Lung (tissue), 12 donors: ENCODE results near the gene GRID1. TPM values are rescaled to one million over a fixed set of nuclear protein-coding genes. Genes with fewer than 3 reads are reported as not detected.

Experiments
- ATAC-seq: fragments of 200-7000 bp; cut with Tn5 transposase; one replicate; pipeline ENCODE4 v1.9.1; 2020; ENCODE audit warnings: moderate number of reproducible peaks; ENCODE audit not compliant: insufficient read depth, low FRiP score
- DNase-seq, 3 donors: peaks; one replicate each; pipeline ENCODE4 v3.0.0-alpha.2; 2013 to 2017
- H3K27ac ChIP-seq, 2 donors: one replicate each; pipeline ENCODE4 v1.5.1; 2013; ENCODE audit warnings: mild to moderate bottlenecking in 2 of 2, moderate library complexity in 2 of 2, control low read depth in 1 of 2, inconsistent platforms in 1 of 2, low read depth in 1 of 2, low read length in 1 of 2
- H3K27me3 ChIP-seq, 3 donors: one replicate each; pipeline ENCODE4 v1.5.1; 2013; ENCODE audit warnings: low read length in 2 of 3; ENCODE audit not compliant: control insufficient read depth in 3 of 3, insufficient read depth in 3 of 3
- H3K36me3 ChIP-seq, 4 donors: one replicate each; pipeline ENCODE4 v1.5.1; 2013; ENCODE audit warnings: low read length in 4 of 4, mild to moderate bottlenecking in 1 of 4, moderate library complexity in 1 of 4; ENCODE audit not compliant: control insufficient read depth in 4 of 4, insufficient read depth in 4 of 4
- H3K4me1 ChIP-seq, 5 donors: one replicate each; pipeline ENCODE4 v1.5.1; 2013; ENCODE audit warnings: low read length in 5 of 5, mild to moderate bottlenecking in 2 of 5, moderate library complexity in 1 of 5; ENCODE audit not compliant: control insufficient read depth in 5 of 5, insufficient read depth in 5 of 5
- H3K4me3 ChIP-seq: one replicate; pipeline ENCODE4 v1.5.1; 2013; ENCODE audit warnings: mild to moderate bottlenecking, control low read depth, moderate library complexity
- H3K9ac ChIP-seq, 2 donors: one replicate each; pipeline ENCODE4 v1.5.1; 2013; ENCODE audit warnings: low read length in 2 of 2, control low read depth in 1 of 2; ENCODE audit not compliant: insufficient read depth in 1 of 2
- H3K9me3 ChIP-seq, 4 donors: one replicate each; pipeline ENCODE4 v1.5.1; 2013; ENCODE audit warnings: low read length in 3 of 4, mild to moderate bottlenecking in 1 of 4, moderate library complexity in 1 of 4; ENCODE audit not compliant: control insufficient read depth in 4 of 4, insufficient read depth in 3 of 4
- CTCF ChIP-seq: IDR thresholded peaks from 2 replicates; pipeline ENCODE4 v1.5.1; 2012; ENCODE audit warnings: mild to moderate bottlenecking; ENCODE audit errors: control extremely low read depth, extremely low read depth
- WGBS, 2 donors: extraction: QIAGEN DNeasy Blood & Tissue Kit; methylation state at CpG; one replicate each; pipeline ENCODE4 v1.1.7; 2013; 5-methylcytosine and 5-hydroxymethylcytosine counted together
- polyA plus RNA-seq, 2 donors: library from polyadenylated mRNA; stranded (reverse); fragments of 200-250 nt; gene quantifications; one replicate each; pipeline ENCODE4 v1.2.1, GENCODE V29; 2013
- total RNA-seq, 2 donors: library from RNA; depleted of rRNA in 1 of 2; stranded (reverse); fragments of >200 nt in 1 of 2; gene quantifications; one replicate each; pipeline ENCODE4 v1.2.1, GENCODE V29; 2014 to 2021
- donor health status: control.
- donor health status: control.
- donor health status: Bipolar disorder and iron deficiency.
- donor health status: healthy.
- donor health status: DM: yes; HTN: yes; CAD: no.

Gene GRID1
- total and polyA plus RNA-seq, 4 donors, result 1.1 to 3.6 (median 2.2) TPM

DNA sequence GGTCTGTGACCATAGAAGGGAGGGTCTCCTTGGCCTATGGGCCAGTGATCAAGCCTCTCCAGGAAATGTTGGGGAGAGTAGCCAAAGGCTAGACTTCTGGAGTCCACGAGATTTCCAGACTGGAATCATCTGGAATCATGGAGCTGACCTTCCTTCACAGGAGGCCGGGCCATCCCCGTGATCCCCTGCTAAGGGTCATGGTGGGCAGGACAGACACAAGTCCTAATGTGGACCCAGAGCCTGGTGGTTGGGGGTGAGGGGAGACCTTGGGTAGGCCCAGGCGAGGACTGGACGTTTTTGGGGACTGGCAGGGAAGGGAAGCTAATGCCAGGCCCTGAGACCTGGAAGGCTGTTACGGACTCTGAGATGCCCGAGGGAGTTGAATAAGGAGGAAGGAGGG lies 9.8 kb upstream of the GRID1 start:
- TF ChIP-seq CTCF, result no peak
- no peak overlapping the region for H3K27ac ChIP-seq
- no peak overlapping the region for H3K9ac ChIP-seq
- peaks cover 0 to 4% (median 0%) of the 10 kb centered on the region in 5 donors for H3K4me1 ChIP-seq
- H3K9me3 ChIP-seq, result peaks cover 0 to 3% (median 0%) of the 10 kb centered on the region in 4 donors
- H3K27me3 ChIP-seq, result peaks cover 4 to 46% (median 34%) of the 10 kb centered on the region in 3 donors
- H3K4me3 ChIP-seq, result no peak overlapping the region
- DNase-seq (no peak), ATAC-seq (no peak)
- WGBS, 2 donors, result 87 to 93% methylated on average over 7 of the region's 7 CpGs
- H3K36me3 ChIP-seq, result no peaks in the 10 kb centered on the region

DNA sequence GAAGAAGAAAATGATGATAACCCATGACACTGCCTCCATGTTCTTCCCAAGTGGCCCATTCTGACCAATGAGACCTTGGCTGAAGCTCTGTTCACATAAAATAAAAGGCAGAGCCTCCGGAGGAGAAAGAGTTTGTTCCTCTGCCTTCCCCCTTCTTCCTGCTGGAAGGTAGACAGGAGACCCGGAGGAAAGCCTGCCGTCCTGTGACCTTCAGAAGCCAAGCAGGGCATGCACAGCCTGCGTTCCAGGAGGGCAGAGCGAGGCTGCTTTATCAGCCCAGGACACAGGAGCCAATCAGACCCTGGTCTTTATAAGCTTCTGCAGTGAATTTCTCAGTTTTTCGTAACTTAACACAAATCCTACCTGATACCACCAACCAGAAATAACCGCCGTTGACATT lies 8.6 kb upstream of the GRID1 start:
- Histone ChIP-seq H3K4me3 (no peak overlapping the region), H3K9me3 (peaks cover 0 to 3% (median 0%) of the 10 kb centered on the region in 4 donors), H3K9ac (no peak overlapping the region), H3K27me3 (peaks cover 4 to 55% (median 38%) of the 10 kb centered on the region in 3 donors), H3K4me1 (peaks cover 0 to 4% (median 0%) of the 10 kb centered on the region in 5 donors), H3K27ac (no peak overlapping the region), H3K36me3 (no peaks in the 10 kb centered on the region)
- ATAC-seq (no peak), DNase-seq (no peak)
- no peak for TF ChIP-seq CTCF
- WGBS, 2 donors, result 82 to 87% methylated on average over 8 of the region's 8 CpGs

DNA sequence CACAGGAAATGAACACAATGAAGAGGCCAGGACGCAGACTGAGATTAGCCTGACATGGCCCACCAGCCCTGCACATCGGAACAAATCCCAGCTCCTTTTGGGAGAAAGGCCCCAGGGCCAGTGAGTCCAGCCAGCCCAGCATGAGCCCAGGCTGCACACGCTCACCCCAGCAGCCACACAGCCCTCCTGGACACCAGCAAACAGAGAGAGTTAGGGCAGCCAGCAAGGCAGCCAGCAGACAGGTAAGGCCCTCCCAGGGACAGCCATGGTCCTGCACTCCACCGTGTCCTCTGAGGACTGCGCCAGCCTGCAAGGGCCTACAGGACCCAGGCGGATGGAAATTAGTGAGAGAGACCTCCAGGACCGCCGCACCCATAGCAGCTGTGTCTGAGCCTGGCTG lies 8.1 kb upstream of the GRID1 start:
- no peak for TF ChIP-seq CTCF
- H3K4me1 ChIP-seq, result peaks cover 0 to 4% (median 0%) of the 10 kb centered on the region in 5 donors
- DNase-seq (no peak), ATAC-seq (no peak)
- no peak overlapping the region for H3K27ac ChIP-seq
- H3K9ac ChIP-seq, result no peak overlapping the region
- WGBS, 2 donors, result 61 to 64% methylated on average over 7 to 8 of the region's 8 CpGs
- H3K27me3 ChIP-seq, result peaks cover 4 to 58% (median 42%) of the 10 kb centered on the region in 3 donors
- H3K4me3 ChIP-seq, result no peak overlapping the region
- no peaks in the 10 kb centered on the region for H3K36me3 ChIP-seq
- peaks cover 0 to 3% (median 0%) of the 10 kb centered on the region in 4 donors for H3K9me3 ChIP-seq

GRCh38 chr10:86373828-86374227 lies 7.2 kb upstream of the GRID1 start:
- Histone ChIP-seq H3K9ac (no peak overlapping the region), H3K4me1 (peaks cover 0 to 4% (median 0%) of the 10 kb centered on the region in 5 donors), H3K9me3 (peaks cover 0 to 3% (median 0%) of the 10 kb centered on the region in 4 donors), H3K27me3 (peaks cover 4 to 66% (median 50%) of the 10 kb centered on the region in 3 donors), H3K27ac (no peak overlapping the region), H3K4me3 (no peak overlapping the region), H3K36me3 (no peaks in the 10 kb centered on the region)
- DNase-seq (no peak), ATAC-seq (no peak)
- TF ChIP-seq CTCF, result no peak
- WGBS, 2 donors, result 76 to 88% methylated on average over 7 of the region's 7 CpGs
